Ovary (tissue), 9 donors: ENCODE results near the gene NECTIN1. TPM values are rescaled to one million over a fixed set of nuclear protein-coding genes. Genes with fewer than 3 reads are reported as not detected.

ENCODE experiments used
- DNase-seq, 5 donors: peaks; one replicate each; pipeline ENCODE4 v3.0.0-alpha.2; 2019 to 2020
- H3K27ac ChIP-seq, 2 donors: fragments of 200-600 bp; one replicate each; pipeline versions ENCODE4 v1.5.1 to v1.8.0; 2019 to 2022
- H3K27me3 ChIP-seq: fragments of 200-600 bp; one replicate; pipeline ENCODE4 v1.8.0; 2022
- H3K36me3 ChIP-seq: fragments of 200-600 bp; sonication (generic); one replicate; pipeline ENCODE4 v1.5.1; 2019
- H3K4me1 ChIP-seq: one replicate; pipeline ENCODE4 v1.8.1; 2013; ENCODE audit warnings: mild to moderate bottlenecking, moderate library complexity; ENCODE audit not compliant: insufficient read depth
- H3K4me3 ChIP-seq: fragments of 200-600 bp; sonication (generic); one replicate; pipeline ENCODE4 v1.5.1; 2017
- H3K9me3 ChIP-seq, 2 donors: fragments of 200-600 bp in 1 of 2; sonication (generic) in 1 of 2; one replicate each; pipeline versions ENCODE4 v1.5.1 to v1.8.1; 2013 to 2019; ENCODE audit warnings: mild to moderate bottlenecking in 1 of 2, moderate library complexity in 1 of 2
- EP300 ChIP-seq: sonication (generic); formaldehyde crosslinking; IDR thresholded peaks from one replicate; pipeline ENCODE4 v1.6.1; 2017; ENCODE audit warnings: antibody characterized with exemption
- POLR2A ChIP-seq: fragments of 450-650 bp; IDR thresholded peaks from one replicate; pipeline ENCODE4 v1.6.1; 2017; ENCODE audit warnings: antibody characterized with exemption, mild to moderate bottlenecking, moderate library complexity
- WGBS, 3 donors: extraction: QIAGEN DNeasy Blood & Tissue Kit in 1 of 3; methylation state at CpG; one replicate each; pipeline versions ENCODE4 v1.1.5 to v1.1.7; 2013 to 2017; 5-methylcytosine and 5-hydroxymethylcytosine counted together
- intact Hi-C, 4 donors: fragments of 100-400 bp; cut with DNase I; formaldehyde crosslinking; loops; one replicate each; pipeline versions ENCODE4 v1.11.0 to v1.15.1; 2022 to 2023
- polyA plus RNA-seq, 2 donors: library from polyadenylated mRNA; stranded (reverse); fragments of 200-250 nt in 1 of 2; fragments of 350-450 nt in 1 of 2; fragmentation: Illumina TruSeq in 1 of 2; extraction: RNeasy Lipid Tissue Mini Kit (QIAGEN cat#74804) in 1 of 2; gene quantifications; one replicate each; pipeline ENCODE4 v1.2.3, GENCODE V29; 2013 to 2014
- total RNA-seq, 7 donors: library from RNA; depleted of rRNA in 2 of 7; stranded (reverse); fragments of >200 nt in 2 of 7; fragmentation: NEBNext Ultra II Directional in 3 of 7; extraction: Animal tissue kit (Norgen Biotek cat#: 25700) in 3 of 7; gene quantifications; one replicate each; pipeline versions ENCODE4 v1.1.0 to v1.2.4, GENCODE V29; 2016 to 2023
- TF ChIP-seq, protein P1 (sequence below), 3 donors: fragments of 450-650 bp in 2 of 3; fragments of 200-600 bp in 1 of 3; IDR thresholded peaks; one replicate each; pipeline versions ENCODE4 v1.5.1 to v1.8.0; 2016 to 2022; ENCODE audit warnings: antibody characterized with exemption in 3 of 3, mild to moderate bottlenecking in 1 of 3
- donor health status: DM: no; HTN: no; CAD: no; lungs with moderate emphysema.
- donor health status: DM: no; HTN: no; CAD: no.
- donor health status: Bipolar disorder and iron deficiency.
- donor health status: DM: yes; HTN: yes; CAD: no.
- donor health status: DM: no; HTN: no; CAD: no.
- donor health status: DM: yes; HTN: yes; CAD: no.

NECTIN1 gene
- total and polyA plus RNA-seq, 9 donors: 1.5 to 12.1 (median 5.7) TPM

DNA sequence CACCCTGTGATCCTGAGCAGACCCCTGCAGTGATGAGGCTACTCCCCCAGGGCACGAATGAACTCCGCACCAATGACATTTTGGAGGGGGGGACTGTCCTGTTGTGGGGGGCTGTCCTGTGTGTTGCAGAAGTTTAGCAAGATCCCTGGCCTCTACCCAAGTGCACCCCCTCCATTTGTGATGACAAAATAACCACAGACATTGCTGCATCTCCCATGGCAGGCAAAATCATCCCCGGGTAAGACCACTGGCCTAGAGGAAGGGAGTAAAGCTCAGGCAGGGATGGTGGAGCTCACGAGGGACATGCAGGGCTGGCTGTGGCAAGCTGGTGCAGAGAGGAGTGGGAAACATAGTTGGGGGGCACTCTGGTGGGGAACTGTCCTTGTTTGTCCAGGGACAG, 40.6 kb downstream of the NECTIN1 start:
- intact Hi-C loops: no loop called here
- TF ChIP-seq EP300 (no peak), POLR2A (no peak)
- TF ChIP-seq, protein P1, sequence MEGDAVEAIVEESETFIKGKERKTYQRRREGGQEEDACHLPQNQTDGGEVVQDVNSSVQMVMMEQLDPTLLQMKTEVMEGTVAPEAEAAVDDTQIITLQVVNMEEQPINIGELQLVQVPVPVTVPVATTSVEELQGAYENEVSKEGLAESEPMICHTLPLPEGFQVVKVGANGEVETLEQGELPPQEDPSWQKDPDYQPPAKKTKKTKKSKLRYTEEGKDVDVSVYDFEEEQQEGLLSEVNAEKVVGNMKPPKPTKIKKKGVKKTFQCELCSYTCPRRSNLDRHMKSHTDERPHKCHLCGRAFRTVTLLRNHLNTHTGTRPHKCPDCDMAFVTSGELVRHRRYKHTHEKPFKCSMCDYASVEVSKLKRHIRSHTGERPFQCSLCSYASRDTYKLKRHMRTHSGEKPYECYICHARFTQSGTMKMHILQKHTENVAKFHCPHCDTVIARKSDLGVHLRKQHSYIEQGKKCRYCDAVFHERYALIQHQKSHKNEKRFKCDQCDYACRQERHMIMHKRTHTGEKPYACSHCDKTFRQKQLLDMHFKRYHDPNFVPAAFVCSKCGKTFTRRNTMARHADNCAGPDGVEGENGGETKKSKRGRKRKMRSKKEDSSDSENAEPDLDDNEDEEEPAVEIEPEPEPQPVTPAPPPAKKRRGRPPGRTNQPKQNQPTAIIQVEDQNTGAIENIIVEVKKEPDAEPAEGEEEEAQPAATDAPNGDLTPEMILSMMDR (IDR thresholded peaks at IDR 0.05): no peak

DNA sequence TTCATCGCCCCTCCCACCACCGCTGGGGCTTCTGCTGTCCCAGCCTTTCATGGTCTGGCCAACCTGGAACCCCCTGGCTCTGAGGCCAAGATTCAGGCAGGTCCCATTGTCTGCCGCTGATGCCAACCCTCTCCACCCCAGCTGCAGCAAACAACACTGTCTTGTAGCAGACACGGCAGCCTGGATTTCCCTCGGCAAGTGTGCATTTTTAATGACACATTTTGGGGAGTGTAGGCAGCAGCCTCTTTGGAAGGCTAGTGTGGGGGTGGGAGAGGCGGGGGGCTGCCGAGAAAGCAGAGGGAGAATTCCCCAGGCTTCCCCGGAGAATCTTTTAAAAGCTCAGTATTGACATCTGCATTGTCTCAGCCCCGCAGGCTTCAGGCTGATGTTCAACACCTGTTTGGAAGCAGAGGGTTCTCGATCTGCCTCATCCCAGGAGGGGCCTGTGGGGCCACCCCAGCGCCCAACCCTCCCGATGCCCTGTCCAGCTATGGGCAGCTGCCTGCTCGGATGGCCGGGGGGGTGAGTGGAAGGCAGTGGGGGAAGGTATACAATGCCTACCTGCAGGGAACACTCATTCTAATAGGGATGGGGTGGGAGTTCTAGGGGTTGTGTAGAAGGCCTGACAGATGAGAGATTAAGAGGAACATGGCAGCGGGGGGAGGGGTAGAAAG, 41.5 kb downstream of the NECTIN1 start:
- H3K4me1 ChIP-seq: peaks cover 2% of the 10 kb centered on the region
- no peaks in the 10 kb centered on the region for H3K27me3 ChIP-seq
- H3K27ac ChIP-seq: no peak overlapping the region
- WGBS, 3 donors: 31 to 49% (median 39%) methylated on average over 15 of the region's 15 CpGs
- DNase-seq: no peak
- H3K9me3 ChIP-seq: no peaks in the 10 kb centered on the region
- no peak overlapping the region for H3K4me3 ChIP-seq
- H3K36me3 ChIP-seq: no peaks in the 10 kb centered on the region
- intact Hi-C loops: no loop called here
- TF ChIP-seq POLR2A (no peak), EP300 (no peak)
- TF ChIP-seq, protein P1 (IDR thresholded peaks at IDR 0.05): no peak

More for the DNA sequence above, 40.6 kb downstream of the NECTIN1 start:
- Histone ChIP-seq H3K4me1 (peaks cover 2% of the 10 kb centered on the region), H3K27ac (no peak overlapping the region), H3K36me3 (no peaks in the 10 kb centered on the region), H3K9me3 (no peaks in the 10 kb centered on the region), H3K27me3 (no peaks in the 10 kb centered on the region), H3K4me3 (no peak overlapping the region)
- DNase-seq: no peak
- WGBS, 3 donors: 74 to 77% (median 76%) methylated on average over 4 of the region's 4 CpGs

DNA sequence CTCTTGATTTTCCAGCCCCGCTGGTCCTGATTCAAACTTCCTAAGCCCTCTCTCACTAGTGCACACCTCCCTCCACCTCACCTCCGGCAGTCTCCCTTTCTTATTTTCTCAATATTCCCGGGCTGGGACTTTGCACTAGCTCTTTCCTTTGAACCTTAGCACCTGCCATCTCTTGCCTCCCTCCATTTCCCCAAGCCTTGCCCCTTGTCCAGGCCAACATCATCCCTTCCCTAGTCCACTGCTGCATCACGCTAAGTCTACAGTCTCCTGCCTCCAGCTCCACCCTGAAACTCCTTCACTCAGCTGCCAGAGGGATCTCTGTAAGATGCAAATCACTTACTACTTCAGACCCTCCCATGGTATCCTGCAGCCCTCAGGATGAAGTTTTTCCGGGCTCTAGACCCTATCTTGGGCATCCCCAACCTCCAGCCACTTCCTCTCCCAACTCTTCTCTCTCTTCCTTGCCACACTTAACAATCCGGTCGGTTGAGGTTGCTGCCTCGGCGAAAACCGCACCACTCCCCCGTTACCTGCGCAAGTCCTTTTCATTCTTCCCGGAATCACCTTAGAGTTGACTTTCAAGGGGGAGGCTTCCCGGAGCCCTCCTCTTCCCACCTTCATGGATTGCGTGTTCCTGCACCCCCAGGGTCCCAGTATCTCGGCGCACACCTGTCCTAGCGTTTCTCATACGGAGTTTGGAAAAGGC, 42.7 kb downstream of the NECTIN1 start:
- H3K36me3 ChIP-seq: no peaks in the 10 kb centered on the region
- H3K27me3 ChIP-seq: no peaks in the 10 kb centered on the region
- H3K4me1 ChIP-seq: peaks cover 2% of the 10 kb centered on the region
- no peak for DNase-seq
- 96 to 97% (median 96%) methylated on average over 19 of the region's 19 CpGs for WGBS, 3 donors
- no peak overlapping the region for H3K27ac ChIP-seq
- TF ChIP-seq EP300 (no peak), POLR2A (no peak)
- TF ChIP-seq, protein P1 (IDR thresholded peaks at IDR 0.05): no peak
- intact Hi-C loops: no loop called here
- H3K4me3 ChIP-seq: no peak overlapping the region
- H3K9me3 ChIP-seq: no peaks in the 10 kb centered on the region

DNA sequence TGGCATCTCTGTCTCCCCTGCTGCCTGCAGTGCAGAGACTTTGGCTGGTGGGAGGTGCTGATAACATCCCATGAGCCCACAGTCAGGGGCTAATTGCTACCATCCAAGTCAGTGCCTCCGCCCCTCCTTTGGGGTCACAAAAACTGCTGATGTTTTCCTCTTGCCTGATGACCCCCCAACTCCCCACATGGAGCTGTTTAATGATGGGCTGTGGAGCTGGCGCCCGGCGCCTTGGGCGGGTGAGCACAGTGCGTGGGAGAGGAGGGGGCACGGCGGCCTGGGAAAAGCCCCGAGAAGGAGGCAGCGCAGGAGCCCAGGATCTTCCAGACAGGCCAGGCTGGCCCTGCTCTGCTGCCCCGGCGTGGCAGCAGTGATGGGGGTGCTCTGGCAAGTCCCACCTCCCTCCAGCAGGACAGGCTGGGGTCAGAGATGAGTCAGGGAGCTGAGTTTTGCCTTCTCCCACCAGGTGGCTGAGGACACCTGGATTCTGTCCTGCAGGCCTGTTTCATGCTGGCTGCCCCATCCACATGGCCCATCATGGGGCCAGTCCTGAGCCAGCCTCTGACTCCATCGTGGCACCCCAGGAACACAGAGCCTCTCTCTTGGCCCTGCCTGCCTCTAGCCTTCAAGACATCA, 43.8 kb downstream of the NECTIN1 start:
- no peaks in the 10 kb centered on the region for H3K9me3 ChIP-seq
- WGBS, 3 donors: 68 to 89% (median 73%) methylated on average over 13 of the region's 13 CpGs
- peaks cover 2% of the 10 kb centered on the region for H3K4me1 ChIP-seq
- H3K27me3 ChIP-seq: no peaks in the 10 kb centered on the region
- intact Hi-C loops: no loop called here
- no peak overlapping the region for H3K4me3 ChIP-seq
- TF ChIP-seq, protein P1 (IDR thresholded peaks at IDR 0.05): no peak
- TF ChIP-seq EP300 (no peak), POLR2A (no peak)
- no peak for DNase-seq
- H3K36me3 ChIP-seq: no peaks in the 10 kb centered on the region
- H3K27ac ChIP-seq: no peak overlapping the region
